ENCODE results near the gene TMEM131L. TPM values are rescaled to one million over a fixed set of nuclear protein-coding genes. Genes with fewer than 3 reads are reported as not detected.

The TMEM131L gene
- total RNA-seq, 1 donor from 2014 or later = 14.1 TPM

DNA sequence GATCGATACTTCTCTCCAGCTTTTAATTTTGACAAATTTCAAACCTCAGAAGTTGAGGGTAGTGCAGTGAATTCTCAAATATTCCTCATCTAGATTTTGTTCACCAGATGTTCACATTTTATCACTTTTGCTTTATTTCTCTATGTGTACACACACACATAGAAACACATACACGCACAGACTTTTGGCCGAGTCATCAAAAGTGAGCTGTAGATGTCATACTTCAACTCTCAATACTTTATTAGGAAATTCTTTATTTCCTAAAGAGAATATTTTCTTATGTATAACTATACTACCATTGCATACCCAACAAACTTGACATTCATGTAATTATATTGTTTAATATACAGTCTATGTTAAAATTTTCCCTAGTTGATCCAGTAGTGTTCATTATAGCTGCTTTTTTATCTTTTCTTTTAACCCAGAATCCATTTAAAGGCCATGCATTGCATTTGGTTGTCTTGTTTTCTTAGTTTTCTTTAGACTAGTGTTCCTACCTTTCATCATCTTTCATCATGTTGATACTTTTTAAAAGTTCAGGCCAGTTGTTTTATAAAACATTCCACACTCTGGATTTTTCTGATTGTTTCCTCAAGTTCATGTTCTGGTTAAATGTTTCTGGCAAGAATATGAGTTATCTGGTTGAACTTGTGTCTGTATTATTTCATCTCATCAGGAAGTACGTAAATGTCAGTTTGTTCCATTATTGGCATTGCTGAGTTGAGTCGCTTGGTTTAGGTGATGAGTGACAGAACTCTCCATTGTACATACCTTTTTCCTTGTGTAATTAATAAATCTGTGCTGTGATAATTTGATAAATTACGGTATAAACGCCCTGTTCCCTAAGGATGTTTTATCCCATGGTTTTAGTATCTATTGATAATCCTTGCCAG lies 123.8 kb downstream of the TMEM131L start:
- ATAC-seq = no peak
- Histone ChIP-seq H3K27ac (no peak overlapping the region), H3K9me3 (no peaks in the 10 kb centered on the region), H3K4me3 (no peak overlapping the region), H3K4me1 (no peaks in the 10 kb centered on the region), H3K36me3 (peaks cover 41% of the 10 kb centered on the region), H3K27me3 (no peaks in the 10 kb centered on the region)
- TF ChIP-seq, protein P1, sequence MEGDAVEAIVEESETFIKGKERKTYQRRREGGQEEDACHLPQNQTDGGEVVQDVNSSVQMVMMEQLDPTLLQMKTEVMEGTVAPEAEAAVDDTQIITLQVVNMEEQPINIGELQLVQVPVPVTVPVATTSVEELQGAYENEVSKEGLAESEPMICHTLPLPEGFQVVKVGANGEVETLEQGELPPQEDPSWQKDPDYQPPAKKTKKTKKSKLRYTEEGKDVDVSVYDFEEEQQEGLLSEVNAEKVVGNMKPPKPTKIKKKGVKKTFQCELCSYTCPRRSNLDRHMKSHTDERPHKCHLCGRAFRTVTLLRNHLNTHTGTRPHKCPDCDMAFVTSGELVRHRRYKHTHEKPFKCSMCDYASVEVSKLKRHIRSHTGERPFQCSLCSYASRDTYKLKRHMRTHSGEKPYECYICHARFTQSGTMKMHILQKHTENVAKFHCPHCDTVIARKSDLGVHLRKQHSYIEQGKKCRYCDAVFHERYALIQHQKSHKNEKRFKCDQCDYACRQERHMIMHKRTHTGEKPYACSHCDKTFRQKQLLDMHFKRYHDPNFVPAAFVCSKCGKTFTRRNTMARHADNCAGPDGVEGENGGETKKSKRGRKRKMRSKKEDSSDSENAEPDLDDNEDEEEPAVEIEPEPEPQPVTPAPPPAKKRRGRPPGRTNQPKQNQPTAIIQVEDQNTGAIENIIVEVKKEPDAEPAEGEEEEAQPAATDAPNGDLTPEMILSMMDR (IDR thresholded peaks at IDR 0.05) = no peak
- intact Hi-C loops (cut with DNase I) = no loop called here
- no peak for DNase-seq

DNA sequence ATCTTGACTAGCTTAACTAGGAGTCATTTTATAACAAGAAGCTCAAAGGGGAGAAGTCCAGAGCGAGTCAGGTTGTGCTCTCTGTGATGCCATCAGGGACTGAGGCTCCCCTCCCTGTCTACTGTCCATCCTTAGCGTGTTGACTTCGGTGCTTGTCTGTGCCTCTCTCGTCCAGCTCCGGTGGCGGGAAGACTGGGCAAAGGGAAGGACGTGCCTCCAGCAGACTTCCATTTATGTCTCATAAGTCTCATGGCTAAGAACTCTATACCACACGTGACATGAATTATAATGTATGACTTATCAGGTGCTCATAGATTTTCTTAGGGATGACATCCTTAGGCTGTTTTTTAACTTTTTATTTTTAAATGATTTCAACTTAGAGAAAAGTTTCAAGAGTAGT lies 125.3 kb downstream of the TMEM131L start:
- DNase-seq (no peak), ATAC-seq (no peak)
- no peak overlapping the region for H3K27ac ChIP-seq
- peaks cover 44% of the 10 kb centered on the region for H3K36me3 ChIP-seq
- no peaks in the 10 kb centered on the region for H3K4me1 ChIP-seq
- no peaks in the 10 kb centered on the region for H3K27me3 ChIP-seq
- intact Hi-C loops (cut with DNase I) = no loop called here
- H3K9me3 ChIP-seq = no peaks in the 10 kb centered on the region
- TF ChIP-seq, protein P1 (IDR thresholded peaks at IDR 0.05) = no peak
- H3K4me3 ChIP-seq = no peak overlapping the region

DNA sequence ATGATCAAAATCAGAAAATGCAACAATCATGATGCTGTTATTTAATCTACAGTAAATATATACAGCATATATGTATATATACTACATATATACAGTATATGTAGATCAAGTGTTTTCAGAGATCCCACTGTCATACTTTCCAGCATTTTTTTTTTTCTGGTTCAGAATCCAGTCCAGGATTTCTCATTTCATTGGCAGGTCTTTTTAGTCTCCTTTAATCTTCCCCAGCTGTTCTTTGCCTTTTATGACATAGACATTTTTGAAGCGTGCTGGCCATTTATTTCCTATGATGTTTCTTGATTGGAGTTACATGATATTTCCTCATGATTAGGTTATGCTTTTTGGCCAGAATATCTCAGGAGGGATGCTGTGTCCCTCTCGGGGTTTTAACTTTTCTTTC lies 125.9 kb downstream of the TMEM131L start:
- TF ChIP-seq, protein P1 (IDR thresholded peaks at IDR 0.05) = no peak
- Histone ChIP-seq H3K4me1 (no peaks in the 10 kb centered on the region), H3K4me3 (no peak overlapping the region), H3K27me3 (no peaks in the 10 kb centered on the region), H3K9me3 (no peaks in the 10 kb centered on the region), H3K36me3 (peaks cover 47% of the 10 kb centered on the region), H3K27ac (no peak overlapping the region)
- intact Hi-C loops (cut with DNase I) = no loop called here
- DNase-seq (no peak), ATAC-seq (no peak)

DNA sequence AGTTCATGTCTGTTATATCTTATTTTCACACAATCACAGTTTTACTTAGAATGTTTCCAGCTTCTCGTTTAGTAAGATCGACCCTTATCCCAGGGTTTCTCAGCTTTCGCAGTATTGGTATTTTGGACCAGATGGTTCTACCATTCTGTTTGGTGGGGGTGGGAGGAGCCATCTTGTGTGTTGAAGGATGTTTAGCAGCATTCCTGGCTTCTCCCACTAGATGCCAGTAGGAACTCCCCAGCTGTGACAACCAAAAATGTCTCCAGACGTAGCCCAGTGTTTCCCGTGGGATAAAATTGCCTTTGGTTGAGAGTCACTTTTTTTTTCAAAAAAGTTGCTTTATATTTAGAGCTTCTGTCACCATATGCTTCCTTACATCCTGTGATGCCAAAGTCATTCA lies 127.0 kb downstream of the TMEM131L start:
- peaks cover 48% of the 10 kb centered on the region for H3K36me3 ChIP-seq
- TF ChIP-seq, protein P1 (IDR thresholded peaks at IDR 0.05) = no peak
- ATAC-seq (no peak), DNase-seq (no peak)
- H3K4me1 ChIP-seq = no peaks in the 10 kb centered on the region
- H3K9me3 ChIP-seq = no peaks in the 10 kb centered on the region
- H3K4me3 ChIP-seq = no peak overlapping the region
- H3K27ac ChIP-seq = no peak overlapping the region
- intact Hi-C loops (cut with DNase I) = no loop called here
- no peaks in the 10 kb centered on the region for H3K27me3 ChIP-seq

DNA sequence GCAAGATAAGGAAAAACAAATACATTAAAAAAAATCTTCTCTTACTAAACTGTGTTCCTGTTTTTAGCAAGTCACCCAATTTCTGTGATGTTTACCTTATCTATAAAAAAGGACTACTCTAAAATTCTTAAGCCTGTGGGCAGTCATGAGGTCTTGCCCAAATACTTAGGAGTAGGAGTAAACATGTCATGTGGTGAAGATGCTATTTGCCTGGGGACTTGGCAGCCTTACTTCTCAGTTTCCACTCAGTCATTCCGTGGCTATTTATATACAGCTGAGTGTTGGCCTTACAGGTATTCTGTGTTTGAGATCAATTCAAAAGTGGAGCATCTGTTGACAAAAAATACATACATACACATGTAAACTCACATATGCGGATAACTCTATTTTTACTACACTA lies 128.1 kb downstream of the TMEM131L start:
- TF ChIP-seq, protein P1 (IDR thresholded peaks at IDR 0.05) = no peak
- Histone ChIP-seq H3K27me3 (no peaks in the 10 kb centered on the region), H3K4me1 (no peaks in the 10 kb centered on the region), H3K27ac (no peak overlapping the region), H3K36me3 (peaks cover 54% of the 10 kb centered on the region), H3K9me3 (no peaks in the 10 kb centered on the region), H3K4me3 (no peak overlapping the region)
- DNase-seq (no peak), ATAC-seq (peak; percentile 64)
- intact Hi-C loops (cut with DNase I) = no loop called here
